CMK (cell line): ENCODE data around the gene PPARG.

Experiments
- DNase-seq: peaks from one replicate; pipeline ENCODE4 v3.0.0-alpha.2; 2010; ENCODE audit warnings: low read depth

PPARG gene

GRCh38 chr3:12312010-12312409 lies 23.1 kb downstream of the PPARG start:
- DNase-seq: no peak

- no peak for DNase-seq
These were observed 24.6 kb downstream of the PPARG start for GRCh38 chr3:12313519-12313918.

GRCh38 chr3:12316253-12316652 lies 27.4 kb downstream of the PPARG start:
- DNase-seq: no peak

- DNase-seq: no peak
These were observed 28.0 kb downstream of the PPARG start for GRCh38 chr3:12316729-12317351.

DNA sequence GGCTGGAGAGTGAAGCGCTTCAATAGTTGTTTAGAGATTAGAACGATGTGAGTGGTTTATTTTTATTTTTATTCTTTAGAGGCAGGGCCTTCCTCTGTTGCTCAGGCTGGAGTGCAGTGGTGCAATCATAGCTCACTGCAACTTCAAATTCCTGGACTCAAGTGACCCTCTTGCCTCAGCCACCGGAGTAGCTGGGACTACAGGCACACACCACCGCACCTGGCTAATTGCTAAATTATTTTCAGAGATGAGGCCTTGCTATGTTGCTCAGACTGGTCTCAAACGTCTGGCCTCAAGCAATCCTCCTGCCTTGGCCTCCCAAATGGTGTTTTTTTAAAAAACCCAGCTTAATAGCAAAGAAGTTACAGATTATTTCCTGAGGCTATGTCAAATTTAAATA lies 29.0 kb downstream of the PPARG start:
- no peak for DNase-seq

DNA sequence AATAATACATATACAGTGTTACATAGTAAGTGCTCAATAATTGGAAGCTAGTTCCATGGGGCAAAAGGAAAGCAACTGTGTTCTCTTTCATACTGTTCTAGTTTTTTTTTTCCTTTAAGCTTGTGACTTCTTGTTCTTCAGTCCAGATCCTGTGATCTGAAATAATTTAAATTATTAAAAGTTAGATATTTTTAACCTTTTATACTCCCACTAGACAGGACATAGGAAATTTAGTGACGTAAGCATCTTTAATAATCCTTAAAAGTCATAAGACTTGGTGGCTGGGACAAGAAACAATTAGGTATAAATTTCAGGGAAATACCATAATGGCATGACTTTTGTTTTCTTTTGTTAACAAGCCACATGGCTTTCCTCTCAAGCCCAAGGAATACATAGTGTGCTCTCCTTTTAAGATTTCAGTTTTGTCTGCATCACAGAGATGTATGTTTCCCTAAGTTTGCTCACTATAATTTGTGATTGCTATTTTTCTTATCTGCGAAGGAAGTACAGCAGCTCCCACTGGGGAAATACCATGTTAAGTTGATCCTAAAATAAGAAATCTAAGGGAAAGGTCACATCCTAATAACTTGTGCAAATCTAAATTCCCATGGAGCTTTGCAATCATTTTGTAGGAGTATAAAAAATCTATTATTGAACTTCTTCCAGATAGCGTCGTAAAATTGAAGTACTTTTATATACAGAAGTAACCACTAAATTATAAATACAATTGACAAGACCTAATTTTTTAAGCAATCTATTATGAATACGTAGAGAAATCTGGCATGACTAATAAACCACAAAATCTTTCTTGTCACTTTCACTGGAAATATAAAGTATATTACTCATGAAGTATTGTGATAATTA lies 30.1 kb downstream of the PPARG start:
- no peak for DNase-seq

- DNase-seq: no peak
These were observed 32.1 kb downstream of the PPARG start for GRCh38 chr3:12321015-12321414.

GRCh38 chr3:12323237-12323636 lies 34.4 kb downstream of the PPARG start:
- no peak for DNase-seq

GRCh38 chr3:12325586-12326515 lies 37.0 kb downstream of the PPARG start:
- DNase-seq: no peak

GRCh38 chr3:12327021-12327420 lies 38.2 kb downstream of the PPARG start:
- no peak for DNase-seq

- no peak for DNase-seq
These were observed 39.4 kb downstream of the PPARG start for GRCh38 chr3:12328132-12328836.

DNA sequence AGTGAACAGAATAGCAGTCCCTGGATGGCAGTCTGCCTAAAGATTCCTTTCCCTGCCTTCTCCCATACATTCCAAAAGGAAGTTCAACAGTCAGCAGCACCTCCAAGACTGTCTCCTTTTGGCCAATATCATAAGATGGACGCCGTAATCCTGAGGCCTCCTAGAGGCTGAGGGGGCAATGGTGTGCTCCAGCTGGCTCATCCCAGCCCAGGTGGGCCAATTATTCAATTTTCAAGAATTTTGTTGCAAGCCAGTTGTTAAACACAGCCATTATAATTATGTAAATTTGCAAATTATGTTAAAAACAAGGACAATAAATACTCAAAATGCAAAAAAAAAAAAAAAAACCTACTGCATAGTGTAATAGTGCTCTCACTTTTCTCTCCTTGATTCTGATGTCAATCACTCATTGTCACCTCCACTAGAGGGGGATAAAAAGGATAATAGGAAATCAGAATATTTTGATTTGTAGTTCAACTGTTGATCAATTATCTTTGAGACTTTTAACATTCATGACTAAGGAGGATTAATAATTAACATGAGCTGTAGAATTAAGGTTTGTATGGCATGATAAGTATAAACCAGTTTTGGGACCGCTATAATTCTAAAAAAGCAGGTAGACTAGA lies 40.1 kb downstream of the PPARG start:
- DNase-seq: no peak

DNA sequence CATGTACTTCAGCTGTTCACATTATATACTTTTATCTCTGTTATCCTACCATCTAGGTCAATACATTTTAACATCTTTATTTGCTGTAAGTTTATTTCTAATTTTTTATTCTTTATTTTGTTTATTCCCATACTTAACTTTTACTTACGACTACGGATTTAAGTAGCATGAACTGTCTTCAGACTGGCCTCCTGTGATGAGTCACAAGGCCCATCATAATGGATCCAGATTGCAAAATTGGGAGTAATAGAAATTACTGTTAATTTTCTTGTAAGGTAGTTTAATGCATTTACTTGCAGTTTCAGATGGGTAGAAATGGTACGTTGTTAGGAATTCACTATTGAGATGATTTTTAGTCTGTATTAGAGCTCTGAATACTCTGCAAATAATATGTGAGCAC lies 45.9 kb downstream of the PPARG start:
- no peak for DNase-seq

DNA sequence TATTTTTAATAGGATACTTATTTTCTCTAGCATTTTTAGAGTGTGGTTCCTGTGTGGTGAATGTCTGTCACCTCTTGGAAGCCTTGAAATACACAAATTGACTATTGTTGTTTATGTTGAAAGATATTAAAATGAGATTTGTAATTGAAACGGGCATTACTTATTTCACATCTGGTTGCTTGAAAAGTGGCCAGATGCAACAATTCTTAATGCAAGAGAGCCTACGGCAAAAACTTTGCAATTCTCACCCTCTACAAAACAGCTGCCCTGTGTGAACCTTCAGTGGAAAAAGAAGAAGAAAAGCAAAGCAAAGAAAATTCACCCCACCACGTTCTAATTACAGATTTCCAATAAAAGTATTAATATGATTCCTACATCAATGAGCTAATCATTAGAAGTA lies 46.6 kb downstream of the PPARG start:
- DNase-seq: no peak

DNA sequence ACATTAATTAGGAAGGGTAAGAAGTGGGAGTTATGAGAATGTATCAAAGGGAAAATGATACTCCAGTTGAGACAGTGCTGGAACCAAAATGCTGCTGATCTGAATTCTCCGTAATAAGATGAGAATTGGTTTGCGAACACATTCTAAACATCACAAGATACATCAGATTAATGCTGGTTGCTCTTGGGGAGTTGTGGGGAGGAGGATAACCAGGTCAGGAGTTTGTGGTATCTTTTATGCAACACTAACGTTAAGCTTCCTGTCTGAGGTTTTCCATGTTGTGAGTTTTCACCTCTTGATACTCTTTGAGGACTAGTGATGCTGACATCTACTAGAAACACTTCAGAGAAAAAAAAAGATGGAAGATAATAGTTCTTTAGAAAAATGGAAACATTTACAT lies 47.2 kb downstream of the PPARG start:
- DNase-seq: no peak

GRCh38 chr3:12338595-12339546 lies 50.0 kb downstream of the PPARG start:
- DNase-seq: no peak

GRCh38 chr3:12339701-12340480 lies 51.0 kb downstream of the PPARG start:
- no peak for DNase-seq

DNA sequence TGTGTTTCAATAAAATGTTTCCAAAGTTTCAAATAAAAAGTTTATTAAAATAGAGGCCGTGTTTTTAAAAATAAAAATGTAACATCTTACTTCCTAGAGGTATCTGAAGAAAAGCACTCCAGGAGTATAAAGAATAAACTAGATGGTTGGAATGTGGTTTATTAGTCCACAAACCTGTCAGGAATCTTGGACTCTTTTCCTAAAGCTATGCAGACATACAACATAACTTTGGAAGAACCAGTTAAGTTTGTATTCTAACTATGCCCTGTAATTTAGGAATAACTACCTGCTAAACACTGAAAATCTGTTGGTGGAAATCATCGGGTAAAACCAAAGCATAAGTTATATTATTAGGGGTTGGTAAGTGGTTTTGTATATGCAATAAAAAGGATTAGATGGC lies 51.6 kb downstream of the PPARG start:
- no peak for DNase-seq

DNA sequence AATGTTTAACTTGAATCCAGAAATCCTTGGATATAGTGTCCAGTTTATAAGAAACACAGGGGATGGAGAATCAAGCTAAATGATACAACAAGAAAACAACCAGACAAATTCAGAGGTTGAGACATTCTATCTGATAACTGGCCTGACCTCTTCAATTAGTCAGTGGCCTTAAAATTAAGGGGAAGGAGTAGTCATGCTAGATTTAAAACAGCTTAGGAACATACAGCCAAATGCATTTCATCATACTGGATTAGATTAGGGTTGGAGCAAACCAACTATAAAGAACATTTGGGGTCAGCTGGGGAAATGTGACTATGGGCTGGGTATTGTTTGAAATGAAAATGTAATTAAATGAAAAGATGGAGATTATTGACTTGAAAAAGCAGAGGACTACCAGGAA lies 53.3 kb downstream of the PPARG start:
- no peak for DNase-seq
